ENCODE data around the gene TSPYL2. TPM values are rescaled to one million over a fixed set of nuclear protein-coding genes. Genes with fewer than 3 reads are reported as not detected.

Gene TSPYL2
- total and polyA plus RNA-seq, 8 donors = 11.8 to 134 (median 24.0) TPM

DNA sequence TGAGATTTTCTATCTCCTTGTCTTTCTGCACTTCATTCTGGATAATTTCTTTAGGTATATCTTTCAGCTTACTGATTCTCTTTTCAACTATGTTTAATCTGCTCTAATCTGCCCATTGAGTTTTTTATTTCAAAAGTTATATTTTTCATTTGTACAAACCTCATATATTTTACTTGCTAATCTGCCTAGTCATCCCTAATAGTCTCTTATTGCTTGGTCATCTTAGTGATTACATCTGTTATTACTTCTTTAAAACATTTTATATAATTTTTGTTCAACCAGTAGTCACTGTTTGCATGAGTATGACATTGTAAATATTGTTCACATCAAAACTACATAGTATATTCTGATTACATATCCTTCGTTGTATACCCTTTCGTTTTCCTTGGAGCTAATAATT is 44.2 kb downstream of the TSPYL2 start:
- DNase-seq = no peak
- Histone ChIP-seq H3K4me3 (no peak overlapping the region), H3K9me3 (no peaks in the 10 kb centered on the region), H3K27me3 (peaks cover 0 to 5% (median 0%) of the 10 kb centered on the region in 4 donors), H3K4me1 (no peaks in the 10 kb centered on the region), H3K36me3 (no peaks in the 10 kb centered on the region), H3K27ac (no peak overlapping the region)
- intact Hi-C loops (cut with DNase I) = no loop called here
- TF ChIP-seq, protein P1, sequence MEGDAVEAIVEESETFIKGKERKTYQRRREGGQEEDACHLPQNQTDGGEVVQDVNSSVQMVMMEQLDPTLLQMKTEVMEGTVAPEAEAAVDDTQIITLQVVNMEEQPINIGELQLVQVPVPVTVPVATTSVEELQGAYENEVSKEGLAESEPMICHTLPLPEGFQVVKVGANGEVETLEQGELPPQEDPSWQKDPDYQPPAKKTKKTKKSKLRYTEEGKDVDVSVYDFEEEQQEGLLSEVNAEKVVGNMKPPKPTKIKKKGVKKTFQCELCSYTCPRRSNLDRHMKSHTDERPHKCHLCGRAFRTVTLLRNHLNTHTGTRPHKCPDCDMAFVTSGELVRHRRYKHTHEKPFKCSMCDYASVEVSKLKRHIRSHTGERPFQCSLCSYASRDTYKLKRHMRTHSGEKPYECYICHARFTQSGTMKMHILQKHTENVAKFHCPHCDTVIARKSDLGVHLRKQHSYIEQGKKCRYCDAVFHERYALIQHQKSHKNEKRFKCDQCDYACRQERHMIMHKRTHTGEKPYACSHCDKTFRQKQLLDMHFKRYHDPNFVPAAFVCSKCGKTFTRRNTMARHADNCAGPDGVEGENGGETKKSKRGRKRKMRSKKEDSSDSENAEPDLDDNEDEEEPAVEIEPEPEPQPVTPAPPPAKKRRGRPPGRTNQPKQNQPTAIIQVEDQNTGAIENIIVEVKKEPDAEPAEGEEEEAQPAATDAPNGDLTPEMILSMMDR (IDR thresholded peaks at IDR 0.05) = no peak
- 82 to 92% methylated on average over 2 of the region's 2 CpGs for WGBS, 2 donors
- ATAC-seq = no peak
- FAIRE-seq = peak; percentile 74

DNA sequence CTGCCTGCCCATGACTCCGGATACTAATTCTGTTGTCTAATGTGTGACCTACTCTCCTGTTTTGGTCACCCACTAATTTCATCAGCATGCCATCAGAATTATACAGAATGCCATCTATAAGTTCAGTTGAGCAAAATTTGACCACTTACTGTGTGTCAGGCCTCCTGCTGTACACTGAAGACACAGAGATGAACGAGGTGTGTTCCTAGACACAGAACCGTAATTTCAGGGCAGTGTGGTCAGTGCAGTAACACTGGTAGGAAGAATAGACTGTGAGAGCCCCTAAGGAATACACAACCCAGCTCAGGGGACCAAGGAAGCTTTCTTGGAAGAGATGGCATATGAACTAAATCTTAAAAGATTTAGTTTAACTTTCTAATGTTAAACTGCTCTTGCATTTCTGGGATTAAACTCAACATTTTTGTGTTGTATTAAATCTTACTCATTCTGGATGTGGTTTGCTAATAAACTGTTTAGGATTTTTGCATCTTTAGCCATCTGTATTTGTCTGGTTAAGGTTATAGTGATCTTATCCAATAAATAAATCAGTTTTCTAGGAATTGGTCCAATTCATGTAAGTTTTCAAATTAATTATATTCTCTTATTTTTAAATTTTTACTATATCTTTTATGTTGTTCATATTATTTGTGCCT is 46.1 kb downstream of the TSPYL2 start:
- no peaks in the 10 kb centered on the region for H3K4me1 ChIP-seq
- no peak for ATAC-seq
- peak; percentile 78 for FAIRE-seq
- 74 to 84% methylated on average over 3 of the region's 3 CpGs for WGBS, 2 donors
- TF ChIP-seq, protein P1 (IDR thresholded peaks at IDR 0.05) = no peak
- intact Hi-C loops (cut with DNase I) = no loop called here
- H3K9me3 ChIP-seq = no peaks in the 10 kb centered on the region
- H3K4me3 ChIP-seq = no peak overlapping the region
- H3K27me3 ChIP-seq = peaks cover 0 to 5% (median 0%) of the 10 kb centered on the region in 4 donors
- no peak for DNase-seq
- no peak overlapping the region for H3K27ac ChIP-seq
- no peaks in the 10 kb centered on the region for H3K36me3 ChIP-seq

DNA sequence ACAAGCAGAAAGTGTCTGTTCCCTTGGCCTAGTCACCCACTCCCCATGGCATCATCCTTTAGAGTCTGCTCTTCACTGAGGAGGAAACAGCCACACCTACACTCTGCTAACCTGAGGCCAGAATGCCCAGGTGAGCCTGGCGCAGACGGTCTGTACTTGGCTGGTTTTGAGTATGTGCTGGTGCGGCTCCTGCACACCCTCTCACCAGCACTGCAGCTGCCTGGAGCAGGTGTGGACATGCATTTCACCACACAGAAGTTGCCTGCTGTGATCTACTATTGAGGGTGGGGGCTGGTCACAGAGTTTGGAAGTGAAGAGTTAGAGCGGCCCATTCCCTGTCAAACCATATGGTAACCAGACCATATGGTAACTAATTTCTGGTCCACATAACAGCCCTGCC is 51.2 kb downstream of the TSPYL2 start:
- Histone ChIP-seq H3K27me3 (peaks cover 0 to 5% (median 0%) of the 10 kb centered on the region in 4 donors), H3K9me3 (no peaks in the 10 kb centered on the region), H3K36me3 (no peaks in the 10 kb centered on the region), H3K27ac (no peak overlapping the region), H3K4me3 (no peak overlapping the region), H3K4me1 (no peaks in the 10 kb centered on the region)
- FAIRE-seq (no peak), ATAC-seq (no peak), DNase-seq (no peak)
- 92 to 97% methylated on average over 4 of the region's 4 CpGs for WGBS, 2 donors
- intact Hi-C loops (cut with DNase I) = no loop called here
- TF ChIP-seq, protein P1 (IDR thresholded peaks at IDR 0.05) = no peak

DNA sequence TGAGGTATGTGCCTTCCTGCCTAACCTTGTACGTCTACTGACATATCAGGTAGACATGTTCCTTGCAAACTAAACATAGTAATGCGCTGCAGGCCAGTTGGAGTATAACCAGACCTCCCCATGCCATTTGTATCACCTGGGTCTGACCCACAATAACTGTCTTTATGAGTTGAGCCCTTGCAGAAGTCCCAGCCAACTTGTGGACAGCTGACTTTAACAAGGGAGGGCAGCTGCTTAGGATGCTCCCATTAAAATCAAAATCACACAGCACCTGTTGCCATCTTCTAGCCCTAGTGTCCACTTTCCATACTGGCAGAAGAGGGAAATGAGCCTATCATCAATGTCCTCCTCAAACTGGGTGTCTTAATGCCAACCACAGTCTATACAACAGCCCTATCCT is 53.4 kb downstream of the TSPYL2 start:
- 82 to 92% methylated on average over 2 of the region's 2 CpGs for WGBS, 2 donors
- Histone ChIP-seq H3K4me1 (no peaks in the 10 kb centered on the region), H3K27me3 (peaks cover 0 to 3% (median 0%) of the 10 kb centered on the region in 4 donors), H3K4me3 (no peak overlapping the region), H3K9me3 (no peaks in the 10 kb centered on the region), H3K36me3 (no peaks in the 10 kb centered on the region), H3K27ac (no peak overlapping the region)
- intact Hi-C loops (cut with DNase I) = no loop called here
- no peak for FAIRE-seq
- TF ChIP-seq, protein P1 (IDR thresholded peaks at IDR 0.05) = no peak
- no peak for ATAC-seq
- DNase-seq = no peak

Other genes with a start within 250 kb of the TSPYL2 start
- not detected for gene XAGE3, start 214.3 kb upstream of the TSPYL2 start, total RNA-seq
- not detected for gene XAGE3, start 214.3 kb upstream of the TSPYL2 start, polyA plus RNA-seq
- gene FAM156B, start 185.0 kb upstream of the TSPYL2 start, total RNA-seq = 1 to 10 TPM; 4.5 to 9.9 (median 5.4) TPM
- gene FAM156B, start 185.0 kb upstream of the TSPYL2 start, polyA plus RNA-seq = 10 to 100 TPM; 49.7 to 83.3 TPM
- 10 to 100 TPM in 2 of 6 donors, 1 to 10 TPM in 4; 3.2 to 11.5 (median 5.9) TPM for gene FAM156A, start 123.8 kb upstream of the TSPYL2 start, total RNA-seq
- 10 to 100 TPM; 14.2 to 23.0 TPM for gene FAM156A, start 123.8 kb upstream of the TSPYL2 start, polyA plus RNA-seq
- 1 to 10 TPM in 1 of 6 donors, under 1 TPM in 5; 0.20 to 1.1 (median 0.38) TPM for gene GPR173, start 33.6 kb upstream of the TSPYL2 start, total RNA-seq
- gene GPR173, start 33.6 kb upstream of the TSPYL2 start, polyA plus RNA-seq = 1 to 10 TPM in 1 of 2 donors, under 1 TPM in 1; 0.68 to 1.9 TPM
- 1 to 10 TPM; 2.4 to 7.2 (median 4.9) TPM for gene KANTR, start 11.8 kb downstream of the TSPYL2 start, total RNA-seq
- gene KANTR, start 11.8 kb downstream of the TSPYL2 start, polyA plus RNA-seq = 10 to 100 TPM in 1 of 2 donors, 1 to 10 TPM in 1; 8.2 to 10.8 TPM
- gene KDM5C, start 142.8 kb downstream of the TSPYL2 start, total RNA-seq = 10 to 100 TPM; 26.8 to 70.5 (median 47.5) TPM
- gene KDM5C, start 142.8 kb downstream of the TSPYL2 start, polyA plus RNA-seq = 10 to 100 TPM; 31.4 to 36.4 TPM
- gene IQSEC2, start 199.2 kb downstream of the TSPYL2 start, total RNA-seq = 10 to 100 TPM in 2 of 6 donors, 1 to 10 TPM in 4; 7.5 to 12.5 (median 8.8) TPM
- 10 to 100 TPM; 10.2 to 13.2 TPM for gene IQSEC2, start 199.2 kb downstream of the TSPYL2 start, polyA plus RNA-seq